ENCODE measurements around the gene ERMAP.

ERMAP gene

DNA sequence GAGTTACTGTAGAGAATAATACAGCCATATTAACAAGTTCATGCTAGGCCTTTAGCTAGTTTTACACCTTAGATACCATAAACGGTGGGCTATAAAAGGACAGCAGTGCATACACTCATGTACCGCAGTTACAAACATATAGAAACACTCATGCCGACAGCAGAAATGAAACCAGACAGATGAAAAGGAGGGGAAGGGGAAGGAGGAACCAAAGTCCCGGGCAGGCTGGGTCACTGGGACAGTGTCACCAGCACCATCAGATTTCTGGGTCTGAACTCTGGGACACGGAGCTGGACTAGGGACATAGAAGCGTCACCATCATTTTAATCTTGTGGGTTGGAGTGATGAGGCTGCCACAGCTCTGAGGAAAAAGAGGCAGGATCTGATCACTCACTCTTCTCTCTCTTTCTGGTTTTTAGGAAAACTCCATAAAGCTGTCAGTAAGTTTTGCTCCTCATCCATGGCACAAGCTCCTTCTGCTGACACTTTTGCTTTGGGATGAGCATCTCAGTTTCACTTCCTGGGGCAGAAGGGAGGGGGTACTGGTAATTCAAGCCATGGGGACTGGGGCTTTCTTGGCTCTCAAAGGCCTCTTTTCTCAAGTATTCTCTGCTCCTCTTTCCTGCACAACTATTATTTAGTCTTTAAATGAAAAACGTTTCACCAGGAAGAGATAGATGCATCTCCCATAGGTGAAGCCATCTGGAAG, 21.7 kb downstream of the ERMAP start:
- TF ChIP-seq RAD21 (IDR thresholded peaks at IDR 0.05; ENCODE audit: low read depth) (no peak), NFIC (IDR thresholded peaks at IDR 0.05) (no peak), TEAD4 (IDR thresholded peaks at IDR 0.05) (no peak), TAF1 (IDR thresholded peaks at IDR 0.05; ENCODE audit: low read depth) (no peak), ZBTB7A (IDR thresholded peaks at IDR 0.05; ENCODE audit: low read depth) (no peak), FOXM1 (IDR thresholded peaks at IDR 0.05; ENCODE audit: borderline replicate concordance, low read depth) (no peak), EP300 (IDR thresholded peaks at IDR 0.05; ENCODE audit: borderline replicate concordance) (no peak), TCF12 (IDR thresholded peaks at IDR 0.05; ENCODE audit: low read depth) (no peak), YY1 (IDR thresholded peaks at IDR 0.05; ENCODE audit: low read depth) (no peak)
- TF ChIP-seq, protein P1, sequence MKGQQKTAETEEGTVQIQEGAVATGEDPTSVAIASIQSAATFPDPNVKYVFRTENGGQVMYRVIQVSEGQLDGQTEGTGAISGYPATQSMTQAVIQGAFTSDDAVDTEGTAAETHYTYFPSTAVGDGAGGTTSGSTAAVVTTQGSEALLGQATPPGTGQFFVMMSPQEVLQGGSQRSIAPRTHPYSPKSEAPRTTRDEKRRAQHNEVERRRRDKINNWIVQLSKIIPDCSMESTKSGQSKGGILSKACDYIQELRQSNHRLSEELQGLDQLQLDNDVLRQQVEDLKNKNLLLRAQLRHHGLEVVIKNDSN (IDR thresholded peaks at IDR 0.05): no peak
- TF ChIP-seq, protein P2, sequence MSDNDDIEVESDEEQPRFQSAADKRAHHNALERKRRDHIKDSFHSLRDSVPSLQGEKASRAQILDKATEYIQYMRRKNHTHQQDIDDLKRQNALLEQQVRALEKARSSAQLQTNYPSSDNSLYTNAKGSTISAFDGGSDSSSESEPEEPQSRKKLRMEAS (IDR thresholded peaks at IDR 0.05): no peak
- TF ChIP-seq, protein P3, sequence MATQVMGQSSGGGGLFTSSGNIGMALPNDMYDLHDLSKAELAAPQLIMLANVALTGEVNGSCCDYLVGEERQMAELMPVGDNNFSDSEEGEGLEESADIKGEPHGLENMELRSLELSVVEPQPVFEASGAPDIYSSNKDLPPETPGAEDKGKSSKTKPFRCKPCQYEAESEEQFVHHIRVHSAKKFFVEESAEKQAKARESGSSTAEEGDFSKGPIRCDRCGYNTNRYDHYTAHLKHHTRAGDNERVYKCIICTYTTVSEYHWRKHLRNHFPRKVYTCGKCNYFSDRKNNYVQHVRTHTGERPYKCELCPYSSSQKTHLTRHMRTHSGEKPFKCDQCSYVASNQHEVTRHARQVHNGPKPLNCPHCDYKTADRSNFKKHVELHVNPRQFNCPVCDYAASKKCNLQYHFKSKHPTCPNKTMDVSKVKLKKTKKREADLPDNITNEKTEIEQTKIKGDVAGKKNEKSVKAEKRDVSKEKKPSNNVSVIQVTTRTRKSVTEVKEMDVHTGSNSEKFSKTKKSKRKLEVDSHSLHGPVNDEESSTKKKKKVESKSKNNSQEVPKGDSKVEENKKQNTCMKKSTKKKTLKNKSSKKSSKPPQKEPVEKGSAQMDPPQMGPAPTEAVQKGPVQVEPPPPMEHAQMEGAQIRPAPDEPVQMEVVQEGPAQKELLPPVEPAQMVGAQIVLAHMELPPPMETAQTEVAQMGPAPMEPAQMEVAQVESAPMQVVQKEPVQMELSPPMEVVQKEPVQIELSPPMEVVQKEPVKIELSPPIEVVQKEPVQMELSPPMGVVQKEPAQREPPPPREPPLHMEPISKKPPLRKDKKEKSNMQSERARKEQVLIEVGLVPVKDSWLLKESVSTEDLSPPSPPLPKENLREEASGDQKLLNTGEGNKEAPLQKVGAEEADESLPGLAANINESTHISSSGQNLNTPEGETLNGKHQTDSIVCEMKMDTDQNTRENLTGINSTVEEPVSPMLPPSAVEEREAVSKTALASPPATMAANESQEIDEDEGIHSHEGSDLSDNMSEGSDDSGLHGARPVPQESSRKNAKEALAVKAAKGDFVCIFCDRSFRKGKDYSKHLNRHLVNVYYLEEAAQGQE (IDR thresholded peaks at IDR 0.05; ENCODE audit: low read depth): no peak

DNA sequence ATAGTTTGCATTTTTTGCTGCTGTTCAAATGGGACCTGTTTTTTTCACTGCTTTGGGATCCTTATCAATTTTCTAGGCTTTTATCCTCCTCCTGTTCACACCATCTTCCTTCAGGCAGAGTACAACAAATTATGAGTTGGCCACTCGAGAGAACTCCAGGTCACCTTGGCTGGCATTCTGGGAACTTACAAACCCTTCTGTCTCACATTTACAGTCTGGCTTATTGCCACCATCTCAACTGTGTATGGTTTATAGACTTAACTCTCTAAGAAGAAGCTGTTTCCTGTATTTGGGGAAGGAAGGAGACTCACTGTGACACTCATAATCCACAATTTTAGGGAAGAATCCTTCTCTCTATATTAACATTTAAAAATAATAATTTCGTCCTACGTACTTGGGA, 24.1 kb downstream of the ERMAP start:
- TF ChIP-seq CEBPB (IDR thresholded peaks at IDR 0.05): no peak
- TF ChIP-seq, protein P2 (IDR thresholded peaks at IDR 0.05): no peak
- TF ChIP-seq ZBTB7A (IDR thresholded peaks at IDR 0.05; ENCODE audit: low read depth): no peak
- TF ChIP-seq, protein P1 (IDR thresholded peaks at IDR 0.05): no peak
- TF ChIP-seq NFIC (IDR thresholded peaks at IDR 0.05): no peak
- no peak for TF ChIP-seq EP300 (IDR thresholded peaks at IDR 0.05; ENCODE audit: borderline replicate concordance)
- no peak for TF ChIP-seq YY1 (IDR thresholded peaks at IDR 0.05; ENCODE audit: low read depth)
- no peak for TF ChIP-seq FOXM1 (IDR thresholded peaks at IDR 0.05; ENCODE audit: borderline replicate concordance, low read depth)
- no peak for TF ChIP-seq TCF12 (IDR thresholded peaks at IDR 0.05; ENCODE audit: low read depth)
- TF ChIP-seq EGR1 (IDR thresholded peaks at IDR 0.05): no peak
- no peak for TF ChIP-seq RAD21 (IDR thresholded peaks at IDR 0.05; ENCODE audit: low read depth)
- no peak for TF ChIP-seq TAF1 (IDR thresholded peaks at IDR 0.05; ENCODE audit: low read depth)

DNA sequence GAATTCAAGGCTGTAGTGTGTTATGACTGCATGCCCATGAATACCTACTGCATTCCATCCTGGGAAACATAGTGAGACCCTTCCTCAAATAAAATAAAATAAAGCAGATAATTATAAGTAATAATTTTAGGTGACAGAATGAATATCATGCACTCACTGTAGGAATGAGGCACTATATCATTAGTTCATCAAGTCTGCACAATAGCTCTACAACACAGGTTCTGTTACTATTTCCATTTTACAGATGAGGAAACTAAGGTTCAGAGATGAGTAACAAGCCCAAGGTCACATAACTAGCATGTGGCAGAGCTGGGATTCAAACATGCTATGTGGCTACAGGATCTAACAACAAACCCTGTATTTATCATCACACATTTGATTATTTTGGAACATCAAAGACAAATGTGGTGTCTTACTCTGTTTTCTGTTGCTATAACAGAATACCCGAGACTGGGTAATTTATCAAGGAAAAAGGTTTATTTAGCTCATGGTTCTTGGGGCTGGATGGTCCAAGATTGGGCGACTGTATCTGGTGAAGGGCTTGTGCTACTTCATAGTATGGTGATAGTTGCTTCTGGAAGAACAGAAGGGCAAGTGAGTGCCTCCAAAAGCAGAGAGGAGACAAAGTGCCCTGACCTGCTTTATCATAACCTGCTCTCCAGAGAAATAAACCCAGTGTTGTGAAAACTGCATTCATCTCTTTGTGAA, 24.7 kb downstream of the ERMAP start:
- TF ChIP-seq NFIC (IDR thresholded peaks at IDR 0.05) (no peak), CREB1 (IDR thresholded peaks at IDR 0.05; ENCODE audit: low read depth) (no peak), TCF12 (IDR thresholded peaks at IDR 0.05; ENCODE audit: low read depth) (no peak), FOXM1 (IDR thresholded peaks at IDR 0.05; ENCODE audit: borderline replicate concordance, low read depth) (no peak), ZBTB7A (IDR thresholded peaks at IDR 0.05; ENCODE audit: low read depth) (no peak), EGR1 (IDR thresholded peaks at IDR 0.05) (no peak), EP300 (IDR thresholded peaks at IDR 0.05; ENCODE audit: borderline replicate concordance) (no peak), RAD21 (IDR thresholded peaks at IDR 0.05; ENCODE audit: low read depth) (no peak), TAF1 (IDR thresholded peaks at IDR 0.05; ENCODE audit: low read depth) (no peak), CEBPB (IDR thresholded peaks at IDR 0.05) (no peak), TEAD4 (IDR thresholded peaks at IDR 0.05) (no peak), YY1 (IDR thresholded peaks at IDR 0.05; ENCODE audit: low read depth) (no peak)
- TF ChIP-seq, protein P1 (IDR thresholded peaks at IDR 0.05): no peak
- TF ChIP-seq, protein P2 (IDR thresholded peaks at IDR 0.05): no peak
- TF ChIP-seq, protein P3 (IDR thresholded peaks at IDR 0.05; ENCODE audit: low read depth): no peak

DNA sequence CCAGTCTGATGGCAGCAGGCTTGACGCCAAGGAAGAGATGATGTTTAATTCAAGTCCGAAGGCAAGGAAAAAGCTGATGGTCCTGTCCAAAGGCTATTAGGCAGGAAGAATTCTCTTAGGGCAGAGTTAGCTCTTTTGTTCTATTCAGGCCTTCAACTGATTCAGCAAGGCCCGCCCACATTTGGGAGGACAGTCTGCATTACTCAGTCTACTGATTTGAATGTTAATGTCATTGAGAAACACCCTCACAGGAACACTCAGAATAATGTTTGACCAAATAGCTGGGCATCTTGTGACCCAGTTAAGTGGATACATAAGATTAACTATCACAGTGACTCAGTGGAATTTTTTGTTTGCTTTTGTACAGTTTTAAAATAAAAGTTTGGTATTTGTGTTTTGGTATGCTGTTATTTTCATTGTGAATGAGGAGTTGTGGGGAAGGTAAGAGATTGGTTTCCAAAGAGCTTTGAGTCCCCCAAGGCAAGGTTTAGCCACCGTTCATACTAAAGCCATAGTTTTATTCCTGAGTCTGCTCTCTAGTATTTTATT, 27.7 kb downstream of the ERMAP start:
- TF ChIP-seq YY1 (IDR thresholded peaks at IDR 0.05; ENCODE audit: low read depth) (no peak), FOXM1 (IDR thresholded peaks at IDR 0.05; ENCODE audit: borderline replicate concordance, low read depth) (no peak), RAD21 (IDR thresholded peaks at IDR 0.05; ENCODE audit: low read depth) (no peak), TAF1 (IDR thresholded peaks at IDR 0.05; ENCODE audit: low read depth) (no peak), ZBTB7A (IDR thresholded peaks at IDR 0.05; ENCODE audit: low read depth) (no peak), EGR1 (IDR thresholded peaks at IDR 0.05) (no peak), TCF12 (IDR thresholded peaks at IDR 0.05; ENCODE audit: low read depth) (no peak), TEAD4 (IDR thresholded peaks at IDR 0.05) (no peak), CEBPB (IDR thresholded peaks at IDR 0.05) (no peak), NFIC (IDR thresholded peaks at IDR 0.05) (no peak), EP300 (IDR thresholded peaks at IDR 0.05; ENCODE audit: borderline replicate concordance) (no peak), CREB1 (IDR thresholded peaks at IDR 0.05; ENCODE audit: low read depth) (no peak)
- TF ChIP-seq, protein P2 (IDR thresholded peaks at IDR 0.05): no peak
- TF ChIP-seq, protein P1 (IDR thresholded peaks at IDR 0.05): no peak
- TF ChIP-seq, protein P3 (IDR thresholded peaks at IDR 0.05; ENCODE audit: low read depth): no peak

Measured in Ishikawa (cell line).